Keratinocyte (primary cell): ENCODE measurements around the gene DDAH1.

Experiments used
- EZH2 ChIP-seq: IDR thresholded peaks from one replicate; pipeline ENCODE4 v1.6.1; 2012; ENCODE audit warnings: inconsistent platforms, mild to moderate bottlenecking, low read length, moderate library complexity
- TF ChIP-seq, protein P1 (sequence below), 3 experiments: IDR thresholded peaks in 1 of 3; conservative IDR thresholded peaks in 1 of 3; optimal IDR thresholded peaks in 1 of 3; 2 replicates in 2 of 3; 3 replicates in 1 of 3; pipeline versions ENCODE3 to v1.5.1; 2011; ENCODE audit warnings: low read length in 3 of 3, mild to moderate bottlenecking in 3 of 3, moderate library complexity in 2 of 3, control low read depth in 1 of 3, inconsistent platforms in 1 of 3; ENCODE audit not compliant: insufficient read depth in 2 of 3; ENCODE audit errors: extremely low read depth in 1 of 3

DNA sequence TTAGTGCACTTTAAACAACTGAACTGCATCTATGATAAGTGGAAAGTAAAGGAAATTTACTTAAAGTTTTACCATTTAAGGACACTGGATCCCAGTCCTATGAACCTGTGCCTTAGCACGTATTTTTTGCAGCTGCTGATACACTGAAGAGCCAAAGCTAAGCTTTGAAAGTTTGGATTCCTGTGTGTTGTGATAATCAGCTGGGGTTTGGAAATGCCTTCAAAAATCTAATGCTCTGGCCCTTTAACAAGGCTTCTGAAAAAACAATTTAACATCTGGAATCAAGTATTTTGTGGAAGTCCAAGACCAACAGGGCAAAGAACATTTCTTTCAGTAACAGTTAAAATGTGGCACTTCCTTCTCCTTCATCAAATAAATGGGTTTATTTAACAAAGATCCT is 51.8 kb downstream of the DDAH1 start:
- TF ChIP-seq, protein P1, sequence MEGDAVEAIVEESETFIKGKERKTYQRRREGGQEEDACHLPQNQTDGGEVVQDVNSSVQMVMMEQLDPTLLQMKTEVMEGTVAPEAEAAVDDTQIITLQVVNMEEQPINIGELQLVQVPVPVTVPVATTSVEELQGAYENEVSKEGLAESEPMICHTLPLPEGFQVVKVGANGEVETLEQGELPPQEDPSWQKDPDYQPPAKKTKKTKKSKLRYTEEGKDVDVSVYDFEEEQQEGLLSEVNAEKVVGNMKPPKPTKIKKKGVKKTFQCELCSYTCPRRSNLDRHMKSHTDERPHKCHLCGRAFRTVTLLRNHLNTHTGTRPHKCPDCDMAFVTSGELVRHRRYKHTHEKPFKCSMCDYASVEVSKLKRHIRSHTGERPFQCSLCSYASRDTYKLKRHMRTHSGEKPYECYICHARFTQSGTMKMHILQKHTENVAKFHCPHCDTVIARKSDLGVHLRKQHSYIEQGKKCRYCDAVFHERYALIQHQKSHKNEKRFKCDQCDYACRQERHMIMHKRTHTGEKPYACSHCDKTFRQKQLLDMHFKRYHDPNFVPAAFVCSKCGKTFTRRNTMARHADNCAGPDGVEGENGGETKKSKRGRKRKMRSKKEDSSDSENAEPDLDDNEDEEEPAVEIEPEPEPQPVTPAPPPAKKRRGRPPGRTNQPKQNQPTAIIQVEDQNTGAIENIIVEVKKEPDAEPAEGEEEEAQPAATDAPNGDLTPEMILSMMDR (optimal IDR thresholded peaks at IDR 0.05 in 1 of 3, IDR thresholded peaks at IDR 0.05 in 1 of 3, conservative IDR thresholded peaks at IDR 0.05 in 1 of 3; ENCODE audit: extremely low read depth in 1 of 3, insufficient read depth in 2 of 3, low read length in 3 of 3), result no peak
- TF ChIP-seq EZH2, result no peak
